Lung (tissue), 12 donors: Measurements from ENCODE around the gene METTL4. TPM values are rescaled to one million over a fixed set of nuclear protein-coding genes. Genes with fewer than 3 reads are reported as not detected.

ENCODE experiments used
- ATAC-seq: fragments of 200-7000 bp; cut with Tn5 transposase; one replicate; pipeline ENCODE4 v1.9.1; 2020; ENCODE audit warnings: moderate number of reproducible peaks; ENCODE audit not compliant: insufficient read depth, low FRiP score
- DNase-seq, 3 donors: peaks; one replicate each; pipeline ENCODE4 v3.0.0-alpha.2; 2013 to 2017
- H3K27ac ChIP-seq, 2 donors: one replicate each; pipeline ENCODE4 v1.5.1; 2013; ENCODE audit warnings: mild to moderate bottlenecking in 2 of 2, moderate library complexity in 2 of 2, control low read depth in 1 of 2, inconsistent platforms in 1 of 2, low read depth in 1 of 2, low read length in 1 of 2
- H3K27me3 ChIP-seq, 3 donors: one replicate each; pipeline ENCODE4 v1.5.1; 2013; ENCODE audit warnings: low read length in 2 of 3; ENCODE audit not compliant: control insufficient read depth in 3 of 3, insufficient read depth in 3 of 3
- H3K36me3 ChIP-seq, 4 donors: one replicate each; pipeline ENCODE4 v1.5.1; 2013; ENCODE audit warnings: low read length in 4 of 4, mild to moderate bottlenecking in 1 of 4, moderate library complexity in 1 of 4; ENCODE audit not compliant: control insufficient read depth in 4 of 4, insufficient read depth in 4 of 4
- H3K4me1 ChIP-seq, 5 donors: one replicate each; pipeline ENCODE4 v1.5.1; 2013; ENCODE audit warnings: low read length in 5 of 5, mild to moderate bottlenecking in 2 of 5, moderate library complexity in 1 of 5; ENCODE audit not compliant: control insufficient read depth in 5 of 5, insufficient read depth in 5 of 5
- H3K4me3 ChIP-seq: one replicate; pipeline ENCODE4 v1.5.1; 2013; ENCODE audit warnings: mild to moderate bottlenecking, control low read depth, moderate library complexity
- H3K9ac ChIP-seq, 2 donors: one replicate each; pipeline ENCODE4 v1.5.1; 2013; ENCODE audit warnings: low read length in 2 of 2, control low read depth in 1 of 2; ENCODE audit not compliant: insufficient read depth in 1 of 2
- H3K9me3 ChIP-seq, 4 donors: one replicate each; pipeline ENCODE4 v1.5.1; 2013; ENCODE audit warnings: low read length in 3 of 4, mild to moderate bottlenecking in 1 of 4, moderate library complexity in 1 of 4; ENCODE audit not compliant: control insufficient read depth in 4 of 4, insufficient read depth in 3 of 4
- CTCF ChIP-seq: IDR thresholded peaks from 2 replicates; pipeline ENCODE4 v1.5.1; 2012; ENCODE audit warnings: mild to moderate bottlenecking; ENCODE audit errors: control extremely low read depth, extremely low read depth
- WGBS, 2 donors: extraction: QIAGEN DNeasy Blood & Tissue Kit; methylation state at CpG; one replicate each; pipeline ENCODE4 v1.1.7; 2013; 5-methylcytosine and 5-hydroxymethylcytosine counted together
- polyA plus RNA-seq, 2 donors: library from polyadenylated mRNA; stranded (reverse); fragments of 200-250 nt; gene quantifications; one replicate each; pipeline ENCODE4 v1.2.1, GENCODE V29; 2013
- total RNA-seq, 2 donors: library from RNA; depleted of rRNA in 1 of 2; stranded (reverse); fragments of >200 nt in 1 of 2; gene quantifications; one replicate each; pipeline ENCODE4 v1.2.1, GENCODE V29; 2014 to 2021
- donor health status: control.
- donor health status: control.
- donor health status: Bipolar disorder and iron deficiency.
- donor health status: healthy.
- donor health status: DM: yes; HTN: yes; CAD: no.

Gene METTL4
- total and polyA plus RNA-seq, 4 donors, result 5.3 to 19.3 (median 8.1) TPM

GRCh38 chr18:2534906-2535305 is 36.4 kb downstream of the METTL4 start:
- no peak overlapping the region for H3K4me3 ChIP-seq
- no peak for DNase-seq
- WGBS, 2 donors, result 96 to 100% methylated on average over 1 of the region's 1 CpG

GRCh38 chr18:2532797-2533196 is 38.5 kb downstream of the METTL4 start:
- no peak overlapping the region for H3K9ac ChIP-seq
- H3K4me3 ChIP-seq, result no peak overlapping the region
- WGBS, 2 donors, result 96 to 99% methylated on average over 2 of the region's 2 CpGs
- DNase-seq (no peak), ATAC-seq (no peak)
- no peaks in the 10 kb centered on the region for H3K9me3 ChIP-seq
- peaks cover 0 to 8% (median 2%) of the 10 kb centered on the region in 4 donors for H3K36me3 ChIP-seq
- H3K27me3 ChIP-seq, result no peaks in the 10 kb centered on the region
- H3K4me1 ChIP-seq, result peaks cover 0 to 3% (median 0%) of the 10 kb centered on the region in 5 donors
- H3K27ac ChIP-seq, result no peak overlapping the region
- TF ChIP-seq CTCF, result no peak

More at GRCh38 chr18:2534906-2535305, 36.4 kb downstream of the METTL4 start:
- peaks cover 0 to 3% (median 0%) of the 10 kb centered on the region in 5 donors for H3K4me1 ChIP-seq
- no peak overlapping the region for H3K27ac ChIP-seq
- H3K36me3 ChIP-seq, result peaks cover 0 to 8% (median 4%) of the 10 kb centered on the region in 4 donors
- TF ChIP-seq CTCF, result no peak
- no peaks in the 10 kb centered on the region for H3K9me3 ChIP-seq
- no peak for ATAC-seq
- no peak overlapping the region for H3K9ac ChIP-seq
- H3K27me3 ChIP-seq, result no peaks in the 10 kb centered on the region

- H3K4me1 ChIP-seq, result peaks cover 0 to 3% (median 0%) of the 10 kb centered on the region in 5 donors
Measured at GRCh38 chr18:2531751-2532150, 39.6 kb downstream of the METTL4 start.

More at GRCh38 chr18:2531751-2532150, 39.6 kb downstream of the METTL4 start:
- no peak overlapping the region for H3K9ac ChIP-seq
- H3K4me3 ChIP-seq, result no peak overlapping the region
- WGBS, 2 donors, result 96 to 97% methylated on average over 2 of the region's 2 CpGs
- no peaks in the 10 kb centered on the region for H3K9me3 ChIP-seq
- no peak for TF ChIP-seq CTCF
- DNase-seq (no peak), ATAC-seq (no peak)
- H3K36me3 ChIP-seq, result peaks cover 0 to 6% (median 2%) of the 10 kb centered on the region in 4 donors
- no peaks in the 10 kb centered on the region for H3K27me3 ChIP-seq
- H3K27ac ChIP-seq, result no peak overlapping the region
